ENCODE measurements around the gene SLC47A1.

DNA sequence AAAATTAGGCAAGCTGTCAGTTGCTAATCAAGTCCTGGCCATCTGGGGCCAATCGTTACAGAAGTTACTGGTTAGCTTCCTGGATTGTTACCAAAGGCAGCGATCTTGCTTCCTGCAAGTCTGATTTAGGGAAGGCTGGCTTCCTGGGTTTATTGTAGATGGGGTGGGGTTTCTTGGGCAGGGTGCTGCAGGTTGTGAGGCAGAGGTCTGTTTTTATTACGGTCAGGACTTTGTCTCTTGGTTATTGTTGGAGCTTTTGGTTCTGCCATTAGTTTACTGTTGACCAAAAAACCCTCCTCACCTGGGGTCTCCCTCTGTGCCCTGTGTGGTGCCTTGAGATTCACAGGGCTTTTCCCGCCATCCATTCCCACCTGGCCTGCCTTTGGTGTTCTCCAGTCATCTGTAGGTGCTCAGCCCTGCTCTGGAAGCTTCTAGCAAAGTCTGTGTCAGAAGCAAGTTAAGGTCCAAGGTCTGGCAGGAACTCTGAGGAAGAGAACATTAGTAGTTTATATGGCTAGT, 36.9 kb downstream of the SLC47A1 start:
- TF ChIP-seq CTCF (conservative IDR thresholded peaks at IDR 0.05; ENCODE audit: low read depth, low read length) (no peak), POLR2A (IDR thresholded peaks at IDR 0.05; ENCODE audit: low read depth, low read length) (no peak), USF2 (IDR thresholded peaks at IDR 0.05; ENCODE audit: low read depth, low read length) (no peak)

All from IMR-90 (cell line).